Esophagus muscularis mucosa (tissue), 4 donors: ENCODE data around the gene HS3ST3A1. TPM values are rescaled to one million over a fixed set of nuclear protein-coding genes. Genes with fewer than 3 reads are reported as not detected.

Experiments
- DNase-seq: peaks from one replicate; pipeline ENCODE4 v3.0.0-alpha.2; 2017; ENCODE audit errors: extremely low spot score
- H3K27ac ChIP-seq, 4 donors: fragments of 200-600 bp; sonication (generic); replicated peaks in 1 of 4; 1 replicate in 3 of 4; 2 replicates in 1 of 4; pipeline ENCODE4 v1.5.1; 2016 to 2019; ENCODE audit warnings: mild to moderate bottlenecking in 1 of 4
- H3K27me3 ChIP-seq, 4 donors: fragments of 200-600 bp; sonication (generic); one replicate each; pipeline versions ENCODE4 v1.5.1 to v1.6.0; 2016 to 2019
- H3K36me3 ChIP-seq, 4 donors: fragments of 200-600 bp; sonication (generic); one replicate each; pipeline ENCODE4 v1.5.1; 2016 to 2019
- H3K4me1 ChIP-seq, 4 donors: fragments of 200-600 bp; sonication (generic); one replicate each; pipeline ENCODE4 v1.5.1; 2016 to 2019
- H3K4me3 ChIP-seq, 4 donors: fragments of 200-600 bp; sonication (generic); 1 replicate in 2 of 4; 2 replicates in 2 of 4; pipeline ENCODE4 v1.5.1; 2016 to 2019; ENCODE audit warnings: mild to moderate bottlenecking in 4 of 4, moderate library complexity in 1 of 4
- H3K9me3 ChIP-seq, 4 donors: fragments of 200-600 bp; sonication (generic); 1 replicate in 3 of 4; 2 replicates in 1 of 4; pipeline ENCODE4 v1.5.1; 2016 to 2019
- EP300 ChIP-seq: sonication (generic); formaldehyde crosslinking; IDR thresholded peaks from one replicate; pipeline ENCODE4 v1.6.1; 2017; ENCODE audit warnings: antibody characterized with exemption
- POLR2A ChIP-seq: fragments of 450-650 bp; IDR thresholded peaks from one replicate; pipeline ENCODE4 v1.6.1; 2017; ENCODE audit warnings: antibody characterized with exemption, moderate library complexity, mild to moderate bottlenecking, low read depth
- POLR2AphosphoS5 ChIP-seq, 2 donors: sonication (generic); formaldehyde crosslinking; IDR thresholded peaks; one replicate each; pipeline ENCODE4 v1.6.1; 2017; ENCODE audit warnings: antibody characterized with exemption in 2 of 2
- WGBS: methylation state at CpG from one replicate; pipeline ENCODE4 v1.1.5; 2018; 5-methylcytosine and 5-hydroxymethylcytosine counted together
- intact Hi-C: fragments of 100-400 bp; cut with DNase I; formaldehyde crosslinking; loops from one replicate; pipeline ENCODE4 v1.15.1; 2023
- total RNA-seq, 4 donors: library from RNA; depleted of rRNA; stranded (reverse); fragments of >200 nt; gene quantifications; one replicate each; pipeline versions ENCODE4 v1.1.0 to v1.2.1, GENCODE V29; 2016
- TF ChIP-seq, protein P1 (sequence below), 3 experiments: fragments of 200-600 bp in 2 of 3; fragments of 450-650 bp in 1 of 3; sonication (generic) in 2 of 3; IDR thresholded peaks; one replicate each; pipeline ENCODE4 v1.5.1; 2017 to 2019; ENCODE audit warnings: antibody characterized with exemption in 3 of 3, mild to moderate bottlenecking in 2 of 3, moderate library complexity in 1 of 3

The HS3ST3A1 gene
- total RNA-seq, 4 donors from 2014 or later = 5.7 to 10.4 (median 7.7) TPM

DNA sequence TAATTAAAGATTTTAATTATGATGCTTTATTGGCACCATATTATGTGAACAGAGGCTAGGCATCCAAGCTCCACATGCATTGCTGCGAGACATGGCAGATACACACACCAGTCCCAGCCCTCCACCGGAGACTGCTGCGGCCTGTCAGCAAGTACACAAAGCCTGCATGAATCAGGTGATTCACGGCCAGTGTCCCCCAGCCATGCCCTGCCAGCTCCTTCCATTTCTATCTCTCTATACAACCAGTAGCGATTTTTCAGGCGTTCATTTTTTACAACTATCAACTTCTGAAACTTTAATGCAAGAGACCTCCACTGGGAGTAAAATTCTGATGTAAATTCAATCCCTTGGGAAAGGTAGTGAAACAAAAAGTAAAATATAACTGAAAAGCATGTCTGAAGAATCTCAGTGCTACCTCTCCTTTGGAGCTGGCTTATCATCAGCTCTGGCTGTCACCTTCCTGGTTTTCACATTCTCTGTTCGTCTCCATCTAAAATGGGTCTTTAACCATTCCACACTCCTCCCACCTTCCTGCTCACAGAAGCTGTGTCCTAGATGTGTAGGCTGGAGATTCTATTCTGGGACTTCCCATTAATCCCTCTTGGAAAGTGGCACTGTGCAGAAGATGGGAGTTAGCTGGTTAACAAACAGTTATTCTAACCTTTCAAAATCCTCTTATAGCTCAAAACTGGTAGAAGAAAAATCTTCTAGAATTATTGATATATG is 32.2 kb downstream of the HS3ST3A1 start:
- no peak overlapping the region for H3K27ac ChIP-seq
- peaks cover 0 to 8% (median 2%) of the 10 kb centered on the region in 4 donors for H3K9me3 ChIP-seq
- H3K4me1 ChIP-seq = peaks cover 0 to 11% (median 0%) of the 10 kb centered on the region in 4 donors
- H3K27me3 ChIP-seq = peaks cover 0 to 18% (median 0%) of the 10 kb centered on the region in 4 donors
- no peak for DNase-seq
- no peaks in the 10 kb centered on the region for H3K36me3 ChIP-seq
- WGBS = 81% methylated on average over 7 of the region's 7 CpGs
- intact Hi-C loops = no loop called here
- no peak overlapping the region for H3K4me3 ChIP-seq
- no peak for TF ChIP-seq POLR2AphosphoS5 (IDR thresholded peaks at IDR 0.05)
- TF ChIP-seq, protein P1, sequence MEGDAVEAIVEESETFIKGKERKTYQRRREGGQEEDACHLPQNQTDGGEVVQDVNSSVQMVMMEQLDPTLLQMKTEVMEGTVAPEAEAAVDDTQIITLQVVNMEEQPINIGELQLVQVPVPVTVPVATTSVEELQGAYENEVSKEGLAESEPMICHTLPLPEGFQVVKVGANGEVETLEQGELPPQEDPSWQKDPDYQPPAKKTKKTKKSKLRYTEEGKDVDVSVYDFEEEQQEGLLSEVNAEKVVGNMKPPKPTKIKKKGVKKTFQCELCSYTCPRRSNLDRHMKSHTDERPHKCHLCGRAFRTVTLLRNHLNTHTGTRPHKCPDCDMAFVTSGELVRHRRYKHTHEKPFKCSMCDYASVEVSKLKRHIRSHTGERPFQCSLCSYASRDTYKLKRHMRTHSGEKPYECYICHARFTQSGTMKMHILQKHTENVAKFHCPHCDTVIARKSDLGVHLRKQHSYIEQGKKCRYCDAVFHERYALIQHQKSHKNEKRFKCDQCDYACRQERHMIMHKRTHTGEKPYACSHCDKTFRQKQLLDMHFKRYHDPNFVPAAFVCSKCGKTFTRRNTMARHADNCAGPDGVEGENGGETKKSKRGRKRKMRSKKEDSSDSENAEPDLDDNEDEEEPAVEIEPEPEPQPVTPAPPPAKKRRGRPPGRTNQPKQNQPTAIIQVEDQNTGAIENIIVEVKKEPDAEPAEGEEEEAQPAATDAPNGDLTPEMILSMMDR (IDR thresholded peaks at IDR 0.05) = no peak
- TF ChIP-seq EP300 = no peak
- TF ChIP-seq POLR2A = no peak

DNA sequence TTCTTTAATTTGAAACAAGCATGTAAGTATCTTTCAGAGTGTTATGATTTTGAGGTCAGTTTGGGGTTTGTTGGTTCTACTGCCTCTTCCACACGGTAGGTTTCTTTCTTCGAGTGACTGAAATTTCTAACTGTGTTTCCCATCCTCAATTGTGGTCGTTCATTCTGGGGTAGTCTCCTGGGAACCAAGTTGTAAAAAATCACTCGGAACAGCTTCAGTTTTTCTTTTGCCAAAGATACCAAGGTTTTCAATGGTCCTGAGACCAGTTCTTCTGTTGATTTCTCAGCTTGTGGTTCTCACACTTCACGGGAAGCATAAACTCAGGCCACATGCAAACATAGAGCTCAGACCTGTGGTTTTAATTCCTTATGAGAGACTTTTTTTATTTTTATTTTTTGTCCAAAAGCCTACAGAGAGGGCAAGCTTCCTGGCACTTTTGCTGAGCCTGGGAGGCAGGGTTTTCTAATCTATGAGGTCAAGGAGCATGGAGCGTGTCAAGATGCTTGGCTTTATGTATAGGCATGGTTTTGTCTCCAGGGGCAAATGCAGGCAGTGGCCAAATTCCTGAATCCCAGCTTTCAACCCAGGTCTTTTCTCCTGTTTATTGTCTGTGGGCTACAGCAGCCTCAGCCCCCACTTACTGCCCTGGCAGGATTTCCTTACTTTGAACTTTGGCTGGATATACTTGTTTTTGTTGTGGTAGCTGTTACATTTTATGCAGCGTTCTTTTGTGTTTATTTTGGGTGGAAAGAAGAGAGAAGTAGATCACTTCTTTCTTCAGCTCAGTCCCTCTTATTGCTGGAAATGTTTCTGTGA is 32.9 kb downstream of the HS3ST3A1 start:
- 56% methylated on average over 7 of the region's 7 CpGs for WGBS
- DNase-seq = no peak

DNA sequence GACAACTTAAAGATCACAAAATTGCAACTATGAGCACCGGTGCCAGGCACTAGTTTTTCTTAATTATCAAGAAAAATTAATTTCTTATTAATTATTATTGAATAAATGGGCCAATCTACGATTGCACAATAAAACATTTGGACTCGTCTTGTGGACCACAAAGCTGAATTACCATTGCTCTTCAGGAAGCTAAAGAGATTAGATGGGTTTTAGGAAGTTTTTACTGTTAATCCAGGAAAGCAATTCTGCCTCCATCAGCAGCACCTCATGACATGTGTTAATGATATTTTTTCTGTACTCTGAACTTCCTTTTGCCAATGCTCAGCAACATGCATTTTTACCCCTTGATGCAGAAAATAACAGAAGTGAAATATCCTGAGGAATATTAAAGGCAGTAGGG is 37.9 kb downstream of the HS3ST3A1 start:
- Histone ChIP-seq H3K27me3 (peaks cover 0 to 6% (median 0%) of the 10 kb centered on the region in 4 donors), H3K27ac (no peak overlapping the region), H3K4me3 (no peak overlapping the region), H3K36me3 (no peaks in the 10 kb centered on the region), H3K9me3 (peaks cover 0 to 8% (median 2%) of the 10 kb centered on the region in 4 donors), H3K4me1 (no peaks in the 10 kb centered on the region)
- TF ChIP-seq EP300 = no peak
- TF ChIP-seq, protein P1 (IDR thresholded peaks at IDR 0.05) = no peak
- no peak for TF ChIP-seq POLR2AphosphoS5 (IDR thresholded peaks at IDR 0.05)
- no peak for TF ChIP-seq POLR2A
- DNase-seq = no peak
- 54% methylated on average over 3 of the region's 3 CpGs for WGBS
- intact Hi-C loops = no loop called here

More for the DNA sequence above, 32.9 kb downstream of the HS3ST3A1 start:
- Histone ChIP-seq H3K36me3 (no peaks in the 10 kb centered on the region), H3K4me1 (peaks cover 0 to 11% (median 0%) of the 10 kb centered on the region in 4 donors), H3K27me3 (peaks cover 0 to 18% (median 0%) of the 10 kb centered on the region in 4 donors), H3K4me3 (no peak overlapping the region), H3K9me3 (peaks cover 0 to 8% (median 2%) of the 10 kb centered on the region in 4 donors), H3K27ac (no peak overlapping the region)
- intact Hi-C loops = no loop called here
- TF ChIP-seq POLR2A (no peak), POLR2AphosphoS5 (IDR thresholded peaks at IDR 0.05) (no peak), EP300 (no peak)
- TF ChIP-seq, protein P1 (IDR thresholded peaks at IDR 0.05) = no peak

DNA sequence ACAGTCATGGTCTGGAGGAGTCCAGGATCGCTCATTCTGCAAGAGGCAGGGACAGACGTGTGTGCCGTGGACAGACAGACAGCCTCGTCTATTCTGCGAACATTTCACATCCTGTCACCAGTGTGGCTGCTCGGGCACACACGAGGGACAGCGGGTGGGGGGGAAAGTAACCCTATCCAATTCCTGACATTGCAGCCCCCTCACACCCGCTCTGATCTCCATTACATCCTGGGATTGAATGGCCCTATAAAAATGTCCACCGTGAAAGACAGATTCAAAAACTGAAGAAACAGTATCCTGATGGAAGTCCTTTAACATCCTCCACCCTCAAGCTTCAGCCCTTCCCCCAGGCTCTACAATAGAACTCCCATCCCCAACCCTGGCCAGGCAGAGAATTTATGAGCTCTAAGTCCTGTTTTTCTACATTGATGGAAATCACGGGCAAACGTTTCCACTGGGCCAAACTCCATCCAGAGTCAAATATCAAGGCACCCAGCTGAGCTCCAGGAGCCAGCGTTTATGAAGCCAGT is 39.4 kb downstream of the HS3ST3A1 start:
- no peak overlapping the region for H3K4me3 ChIP-seq
- peaks cover 0 to 6% (median 2%) of the 10 kb centered on the region in 4 donors for H3K9me3 ChIP-seq
- 62% methylated on average over 13 of the region's 13 CpGs for WGBS
- peaks cover 0 to 6% (median 0%) of the 10 kb centered on the region in 4 donors for H3K27me3 ChIP-seq
- H3K36me3 ChIP-seq = no peaks in the 10 kb centered on the region
- DNase-seq = no peak
- H3K4me1 ChIP-seq = no peaks in the 10 kb centered on the region
- peak overlapping the region in 1 of 4 donors; percentile 30 for H3K27ac ChIP-seq
- TF ChIP-seq POLR2A (no peak), EP300 (no peak), POLR2AphosphoS5 (IDR thresholded peaks at IDR 0.05) (no peak)
- TF ChIP-seq, protein P1 (IDR thresholded peaks at IDR 0.05) = no peak
- intact Hi-C loops = no loop called here
